ENCODE measurements around the gene WDFY4.
A peak's percentile ranks its signal among the peaks of the same experiment; 100 is the strongest.

Gene WDFY4

DNA sequence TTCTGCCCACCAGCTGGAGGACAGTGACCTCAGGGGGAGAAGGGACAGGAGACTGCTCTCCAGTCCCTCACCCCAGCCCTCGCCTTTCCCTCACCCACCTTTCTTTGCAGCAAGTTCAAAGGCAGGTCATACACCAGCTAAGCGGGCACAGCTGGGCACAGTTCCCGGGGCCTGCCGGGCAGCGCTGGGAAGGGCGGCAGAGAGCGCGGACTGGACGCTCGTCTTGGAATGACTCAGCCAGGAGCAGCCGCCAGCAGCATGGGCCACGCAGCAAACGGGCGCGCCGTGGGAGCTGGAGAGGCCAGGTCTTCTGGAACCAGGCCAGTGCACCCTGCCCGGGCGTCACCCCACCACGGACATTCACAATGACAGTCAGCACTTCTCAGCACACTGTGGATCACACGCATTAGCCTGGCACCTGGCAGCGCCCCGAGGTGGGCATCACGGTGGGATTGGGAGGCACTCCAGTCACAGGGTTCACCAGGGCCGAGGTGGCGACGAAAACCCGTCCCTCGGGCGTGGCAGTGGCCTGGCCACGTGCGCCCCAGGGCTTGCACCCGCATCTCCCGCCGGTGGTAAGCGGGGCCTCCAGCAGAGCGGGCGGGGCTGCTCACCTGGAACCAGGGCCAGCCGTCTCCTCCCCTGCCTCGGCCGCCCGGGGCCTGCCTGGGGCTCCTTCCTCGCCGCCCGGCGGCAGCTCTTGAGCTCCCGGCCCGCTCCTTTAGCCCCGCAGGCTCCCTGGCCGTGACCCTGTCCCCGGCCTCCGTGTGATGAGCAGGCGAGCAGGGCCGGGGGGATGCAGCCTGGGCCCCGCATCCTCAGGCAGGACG, 29.0 kb upstream of the WDFY4 start:
- peak; percentile 89 for DNase-seq (ENCODE audit: low spot score)

DNA sequence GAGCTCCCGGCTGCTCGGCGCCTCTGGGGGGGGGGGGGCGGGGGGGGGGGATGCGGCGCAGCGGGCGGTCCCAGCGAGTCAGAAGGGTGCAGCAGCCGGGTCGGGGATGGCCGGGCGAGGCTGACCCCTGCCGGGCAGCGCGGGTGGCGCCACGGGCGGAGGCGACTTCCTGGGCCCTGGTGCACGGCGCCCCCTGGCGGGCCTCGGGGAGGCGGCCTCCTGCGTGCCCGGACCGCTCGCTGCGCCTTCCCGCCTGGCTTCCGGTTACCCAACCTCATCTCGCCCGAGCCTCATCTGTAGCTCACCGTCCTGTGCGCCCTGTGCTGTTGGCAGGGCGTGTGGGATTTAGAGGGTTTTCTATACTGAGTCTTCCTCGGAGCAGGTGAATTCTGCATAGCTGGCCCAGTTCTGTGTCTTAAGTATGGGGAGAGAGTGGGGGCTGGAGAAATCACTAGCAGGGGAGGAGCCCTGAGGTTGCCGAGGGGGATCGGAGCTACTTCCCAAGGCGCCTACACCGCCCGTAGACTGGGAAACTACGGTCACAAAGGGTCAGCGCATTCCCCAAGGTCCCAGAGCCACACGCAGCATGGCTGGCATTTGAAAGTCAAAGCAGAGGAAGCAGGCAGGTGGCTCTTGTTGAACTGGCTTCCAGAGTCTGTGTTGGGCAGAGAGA, 28.3 kb upstream of the WDFY4 start:
- DNase-seq (ENCODE audit: low spot score) = peak; percentile 93

DNA sequence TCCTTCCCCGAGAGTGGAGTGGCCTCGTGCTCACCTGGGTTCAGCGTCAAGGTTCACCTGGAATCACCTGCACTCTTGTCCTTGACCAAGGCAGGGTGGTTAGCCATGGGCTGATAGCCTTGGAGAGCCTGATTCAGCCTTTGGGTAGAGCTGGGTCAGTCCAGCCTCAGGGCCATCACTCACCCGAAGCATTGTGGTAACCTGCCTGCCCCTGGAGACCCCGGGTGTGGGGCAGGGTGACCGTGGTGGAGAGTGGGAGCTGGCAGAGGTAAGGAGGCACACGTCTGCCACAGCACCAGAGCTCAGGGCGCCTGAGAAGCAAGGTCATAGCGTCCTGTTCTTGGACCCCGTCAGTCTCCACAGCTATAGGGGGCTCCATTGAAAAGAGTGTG, 27.8 kb upstream of the WDFY4 start:
- DNase-seq (ENCODE audit: low spot score) = no peak

DNA sequence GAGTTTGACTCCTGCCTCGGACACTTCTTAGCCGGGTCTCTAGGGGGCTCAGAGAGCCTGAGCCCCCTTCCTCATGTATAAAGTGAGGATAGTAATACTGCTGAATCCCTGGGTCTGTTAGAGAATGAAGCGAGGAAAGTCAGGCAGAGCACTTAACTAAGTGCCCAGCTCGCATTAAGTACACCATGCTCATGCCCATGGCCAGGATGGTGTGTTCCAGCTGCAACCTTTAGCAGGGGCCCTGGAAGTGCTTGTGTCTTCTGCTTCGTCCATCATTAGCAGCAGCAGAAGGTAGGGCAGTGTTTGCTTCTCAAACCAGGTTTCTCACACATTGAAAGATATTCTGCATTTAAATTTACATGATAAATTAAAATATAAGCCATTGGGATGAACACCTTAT, 27.3 kb upstream of the WDFY4 start:
- DNase-seq (ENCODE audit: low spot score) = no peak

DNA sequence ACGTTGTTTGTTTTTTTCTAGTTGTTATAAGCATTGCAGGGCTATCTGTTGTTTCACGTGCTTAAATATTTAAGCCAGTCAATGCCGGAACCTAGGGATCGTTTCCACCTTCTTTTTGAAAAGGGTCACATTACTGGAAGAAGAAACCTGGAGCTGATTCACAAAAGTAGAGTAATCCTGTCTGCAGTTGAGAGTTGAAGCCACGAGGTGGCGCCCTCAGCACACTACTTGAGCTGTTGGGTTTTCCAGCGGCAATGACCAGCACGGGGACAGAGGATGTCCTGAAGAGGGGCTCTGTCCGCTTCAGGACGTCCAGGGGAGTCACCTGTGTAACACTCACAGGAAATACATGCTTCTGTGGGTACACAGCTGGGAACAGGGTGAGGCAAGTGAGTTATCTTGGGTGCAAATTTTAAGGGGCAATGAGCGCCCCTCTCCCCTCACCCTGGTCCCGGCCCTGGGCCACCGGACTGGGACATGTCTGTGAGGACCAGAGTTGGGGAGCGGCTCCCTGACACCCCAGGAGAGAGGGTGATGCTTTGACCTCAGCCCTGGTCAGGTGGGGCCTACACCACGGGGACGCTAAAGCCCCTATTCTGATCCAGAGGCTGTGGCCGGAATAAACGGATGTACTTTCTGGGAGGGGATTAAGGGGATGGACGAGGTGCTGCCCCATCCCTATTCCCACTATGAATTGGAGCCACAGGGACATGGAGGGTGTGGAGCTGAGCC, 26.3 kb upstream of the WDFY4 start:
- DNase-seq (ENCODE audit: low spot score) = peak; percentile 73

DNA sequence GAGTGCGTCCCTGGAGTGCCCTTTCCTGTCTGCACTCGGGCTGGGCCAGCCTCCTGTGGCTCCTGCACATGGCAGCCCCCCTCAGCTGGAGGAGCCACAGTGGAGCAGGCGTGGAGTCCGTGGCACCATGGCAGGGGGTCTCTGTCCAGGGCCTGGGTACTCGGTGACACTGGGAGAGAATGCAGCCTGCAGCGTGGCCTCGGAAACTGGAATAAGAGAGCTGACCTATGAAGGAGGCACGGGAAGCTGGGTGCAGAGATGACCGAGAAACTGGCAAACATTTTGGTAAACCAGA, 25.8 kb upstream of the WDFY4 start:
- no peak for DNase-seq (ENCODE audit: low spot score)

DNA sequence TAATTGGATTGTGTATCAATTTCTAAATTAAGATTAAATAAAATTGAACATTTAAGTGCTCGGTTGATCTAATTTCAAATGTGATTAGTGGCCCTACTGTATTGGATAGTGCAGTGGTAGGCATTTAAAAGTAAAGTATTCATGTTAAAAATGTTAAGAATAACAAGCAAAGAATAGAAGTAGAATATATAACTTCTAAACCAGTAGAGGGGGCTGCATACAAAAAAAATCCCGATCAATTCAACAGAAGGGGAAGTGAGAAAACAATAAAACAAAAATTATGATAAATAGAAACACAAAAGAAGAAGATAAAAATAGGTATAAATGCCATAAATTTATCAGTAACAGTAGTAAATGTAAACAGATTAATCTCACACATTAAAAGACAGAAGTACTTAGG, 24.9 kb upstream of the WDFY4 start:
- DNase-seq (ENCODE audit: low spot score) = no peak

DNA sequence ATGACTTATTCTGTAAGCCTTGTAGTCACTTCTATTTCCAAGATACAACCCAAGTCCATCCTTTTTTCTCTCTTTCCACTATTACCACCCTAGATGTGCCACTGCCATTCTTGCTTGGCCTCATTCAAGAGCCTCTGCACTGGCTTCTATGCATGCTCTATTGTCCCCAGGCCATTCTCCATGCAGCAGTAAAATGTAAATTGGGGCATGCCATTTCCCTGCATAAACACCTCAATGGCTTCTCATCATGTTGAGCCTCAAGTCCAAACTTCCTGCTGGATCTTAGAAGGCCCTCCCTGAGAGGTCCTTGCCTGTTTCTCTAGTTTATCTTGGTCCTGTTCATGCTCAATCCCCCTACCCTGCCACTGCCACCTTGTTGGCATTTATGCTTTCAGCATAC, 23.2 kb upstream of the WDFY4 start:
- DNase-seq (ENCODE audit: low spot score) = no peak

DNA sequence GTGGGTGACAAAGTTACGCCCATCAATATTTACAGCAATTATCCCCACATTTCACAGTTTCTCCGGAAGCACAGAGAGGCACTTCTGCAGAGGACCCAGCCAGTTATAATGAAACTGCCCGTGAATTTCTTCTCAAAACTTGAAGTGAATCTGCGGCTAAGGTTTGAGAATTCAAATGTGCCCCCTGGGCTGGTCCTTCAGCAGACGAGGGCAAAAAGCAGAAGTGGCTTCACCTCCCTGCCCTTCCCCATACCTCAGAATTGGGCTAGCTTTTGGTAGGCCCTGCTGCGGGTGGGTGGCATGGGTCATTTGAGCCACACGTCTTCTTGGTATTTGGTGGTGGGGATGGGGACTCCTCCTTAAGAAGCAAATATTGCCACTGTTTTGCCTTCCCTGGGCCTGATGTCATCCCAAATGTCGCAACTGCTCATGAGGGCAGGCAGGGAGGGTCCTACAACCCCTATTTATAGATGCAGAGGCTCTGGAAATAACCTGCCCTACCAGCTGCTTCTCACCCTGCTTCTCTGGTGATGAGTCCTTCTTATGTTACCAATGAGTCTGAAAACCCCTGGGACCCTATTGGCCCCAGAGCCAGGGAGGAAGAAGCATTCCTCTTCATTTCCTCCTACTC, 16.6 kb upstream of the WDFY4 start:
- no peak for DNase-seq (ENCODE audit: low spot score)

DNA sequence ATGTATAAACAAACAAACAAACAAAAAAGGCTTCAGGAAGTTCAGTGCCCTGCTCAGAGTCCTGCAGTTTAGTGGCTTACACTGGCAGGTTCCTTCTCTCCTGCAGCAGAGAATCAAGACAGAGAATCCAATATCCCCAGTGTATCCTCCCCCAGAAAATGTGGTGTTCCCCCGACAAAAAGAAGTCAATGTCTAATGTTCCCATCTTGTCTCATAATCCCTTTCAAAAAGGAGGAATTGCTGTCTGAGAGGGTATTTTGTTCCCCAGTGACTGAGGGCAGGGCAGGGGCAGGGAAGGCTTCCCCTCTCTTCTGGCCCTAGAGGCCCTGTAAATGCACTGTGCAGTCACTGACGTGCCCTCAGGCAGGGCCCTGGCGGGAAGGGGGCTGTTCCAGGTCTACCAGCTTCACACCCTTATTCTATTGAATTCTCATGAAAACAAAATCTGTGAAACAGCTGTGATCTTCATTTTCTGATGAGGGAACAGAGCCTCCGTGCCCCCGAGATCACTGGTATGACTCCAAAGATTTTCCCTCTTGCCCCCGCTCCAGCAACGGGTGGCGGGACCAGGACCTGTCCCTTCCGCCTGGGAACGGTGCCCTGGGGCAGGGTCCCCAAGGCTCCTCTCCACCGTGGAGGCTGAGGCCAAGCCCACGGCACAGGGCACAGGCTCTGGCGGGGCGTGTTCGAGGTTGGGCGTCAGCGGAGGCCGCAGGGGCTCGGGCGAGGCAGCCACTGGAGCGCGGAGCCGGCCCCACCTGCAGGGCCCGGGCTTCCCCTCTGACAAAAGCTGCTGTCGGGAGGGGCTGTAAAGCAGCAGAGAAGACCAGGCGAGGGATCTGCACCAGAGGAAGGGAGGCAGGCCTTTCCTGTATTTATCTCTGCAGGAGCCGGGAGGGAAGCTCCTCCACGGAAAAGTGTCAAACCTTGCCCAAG, 13.4 kb upstream of the WDFY4 start:
- peak; percentile 48 for DNase-seq (ENCODE audit: low spot score)

DNA sequence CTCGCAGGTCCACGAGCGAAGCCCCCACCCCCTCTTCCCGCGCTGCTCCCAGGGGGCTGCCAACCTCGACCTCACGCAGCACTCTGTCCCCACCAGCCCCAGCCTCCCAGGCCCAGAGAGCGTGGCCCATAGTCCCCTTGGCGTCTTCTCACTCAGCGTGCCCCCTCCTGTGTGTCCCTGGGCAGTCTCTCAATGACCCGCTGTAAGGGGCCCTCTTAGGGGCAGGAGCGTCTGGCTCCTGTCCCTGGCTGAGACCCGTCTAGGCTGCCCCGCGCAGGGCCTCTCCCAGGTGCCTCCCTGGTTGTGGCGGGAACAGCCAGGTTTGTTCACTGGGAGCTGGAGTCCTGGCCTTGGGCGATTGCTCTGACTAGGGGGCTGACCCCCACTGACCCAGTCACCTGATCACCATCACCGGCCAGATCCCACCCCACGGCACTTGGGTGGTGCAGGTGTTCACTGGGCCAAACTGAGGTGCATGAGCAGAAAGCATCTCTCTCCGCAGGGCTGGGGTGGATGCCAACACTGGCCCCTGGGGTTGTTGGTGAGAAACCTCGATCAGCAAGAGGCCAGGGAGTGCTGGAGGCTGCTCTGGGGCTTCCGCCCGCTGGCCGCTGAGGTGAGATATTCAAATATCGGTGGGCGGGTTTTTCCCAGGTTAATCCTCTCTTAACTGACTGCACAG, 12.6 kb upstream of the WDFY4 start:
- DNase-seq (ENCODE audit: low spot score) = no peak

DNA sequence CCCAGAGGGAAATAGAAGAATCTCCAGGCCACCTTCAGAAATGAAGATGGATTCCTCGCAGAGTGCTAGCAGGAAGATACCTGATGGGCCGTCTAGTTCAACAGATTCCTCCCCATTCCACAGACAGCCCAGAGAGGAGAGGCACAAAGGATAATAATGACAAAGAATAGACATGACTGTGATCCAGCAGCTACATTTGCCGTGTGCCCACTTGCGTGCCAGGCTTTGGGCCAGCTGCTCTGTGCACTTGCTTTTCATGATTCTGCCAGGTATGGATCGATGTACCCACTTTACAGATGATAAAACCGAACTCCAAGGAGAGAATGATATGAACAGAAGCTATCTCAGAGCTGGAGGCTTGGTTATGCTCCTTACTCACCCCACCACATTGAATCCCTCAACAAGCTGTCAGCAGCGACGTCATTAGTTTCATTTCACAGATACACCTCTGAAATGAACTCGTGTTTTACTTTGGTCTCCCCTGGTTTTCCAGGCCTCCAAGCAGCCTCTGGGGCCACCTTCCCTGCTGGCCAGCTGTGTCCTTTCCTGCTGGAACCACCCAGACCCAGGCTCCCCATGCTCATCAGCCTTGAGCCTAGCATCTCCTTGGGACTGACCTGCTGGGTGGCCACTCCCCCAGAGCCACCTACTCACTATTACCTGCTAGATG, 11.9 kb upstream of the WDFY4 start:
- DNase-seq (ENCODE audit: low spot score) = no peak

DNA sequence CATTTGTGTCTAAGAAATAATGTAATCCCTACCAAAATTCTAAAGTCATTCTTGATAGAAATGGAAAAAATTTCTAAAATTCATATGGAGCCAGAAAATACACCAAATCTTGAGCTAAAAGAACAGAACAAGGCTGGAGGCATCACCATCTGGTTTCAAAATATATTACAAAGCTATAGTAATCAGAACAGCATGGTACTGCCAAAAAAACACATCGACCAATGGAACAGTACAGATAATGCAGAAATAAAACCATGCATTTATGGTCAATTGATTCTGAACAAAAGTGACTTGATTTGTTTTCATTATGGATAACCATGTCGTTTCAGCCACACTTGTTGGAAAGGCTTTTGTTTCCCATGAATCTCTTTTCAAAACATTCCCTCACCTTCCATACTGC, 7.0 kb upstream of the WDFY4 start:
- DNase-seq (ENCODE audit: low spot score) = no peak

DNA sequence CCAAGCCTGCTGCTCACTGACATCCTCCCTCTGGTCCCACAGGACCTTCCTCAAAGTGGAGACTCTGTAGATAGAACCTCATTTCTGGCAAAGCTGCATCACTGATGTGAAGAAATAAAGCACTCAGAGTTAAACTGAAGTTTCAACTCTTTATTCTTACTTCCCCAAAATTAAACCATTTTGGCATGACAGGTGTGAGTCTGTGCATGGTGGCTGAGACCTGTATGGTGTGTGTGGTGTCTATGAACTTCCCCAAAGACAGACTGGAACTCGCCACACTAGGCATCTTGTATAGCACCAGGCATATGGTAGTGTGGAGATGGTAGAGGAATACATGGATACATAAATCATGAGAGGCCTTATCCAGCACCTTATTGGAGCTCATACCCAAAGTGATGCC, 6.6 kb upstream of the WDFY4 start:
- no peak for DNase-seq (ENCODE audit: low spot score)

DNA sequence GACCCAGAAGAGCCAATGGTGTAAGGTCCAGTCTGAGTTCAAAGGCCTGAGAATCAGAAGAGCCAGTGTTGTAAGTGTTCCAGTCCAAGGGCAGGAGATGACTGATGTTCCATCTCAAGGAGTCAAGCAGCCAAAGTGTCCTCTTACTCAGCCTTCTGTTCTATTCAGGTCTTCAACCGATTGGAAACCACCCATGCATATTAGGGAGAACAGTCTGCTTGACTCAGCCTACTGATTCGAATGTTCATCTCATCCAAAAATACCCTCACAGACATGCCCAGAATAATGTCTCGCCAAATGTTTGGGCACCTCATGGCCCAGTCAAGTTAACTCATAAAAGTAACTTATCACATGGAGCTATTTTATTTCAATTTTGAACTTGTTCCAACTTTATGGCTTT, 2.9 kb upstream of the WDFY4 start:
- DNase-seq (ENCODE audit: low spot score) = peak; percentile 22

DNA sequence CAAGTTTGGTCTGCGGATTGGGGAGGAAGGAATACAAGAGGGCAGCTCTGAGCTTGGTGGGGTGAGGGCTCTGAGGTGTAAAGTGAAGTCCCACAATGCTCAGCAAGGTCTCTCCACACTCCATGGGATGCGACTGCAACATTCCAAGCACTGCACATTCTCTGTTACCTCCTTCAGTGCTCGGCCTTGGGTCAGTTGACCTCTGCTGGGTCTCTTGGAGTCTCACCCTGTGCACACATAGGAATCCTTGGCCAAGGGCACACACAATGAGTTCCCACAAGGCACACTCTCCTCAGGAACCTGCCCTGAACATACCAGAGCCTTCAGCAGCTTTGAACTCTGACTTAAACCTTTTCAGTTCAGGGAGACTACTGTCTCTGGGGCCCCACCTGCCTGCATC, 2.4 kb upstream of the WDFY4 start:
- DNase-seq (ENCODE audit: low spot score) = no peak

DNA sequence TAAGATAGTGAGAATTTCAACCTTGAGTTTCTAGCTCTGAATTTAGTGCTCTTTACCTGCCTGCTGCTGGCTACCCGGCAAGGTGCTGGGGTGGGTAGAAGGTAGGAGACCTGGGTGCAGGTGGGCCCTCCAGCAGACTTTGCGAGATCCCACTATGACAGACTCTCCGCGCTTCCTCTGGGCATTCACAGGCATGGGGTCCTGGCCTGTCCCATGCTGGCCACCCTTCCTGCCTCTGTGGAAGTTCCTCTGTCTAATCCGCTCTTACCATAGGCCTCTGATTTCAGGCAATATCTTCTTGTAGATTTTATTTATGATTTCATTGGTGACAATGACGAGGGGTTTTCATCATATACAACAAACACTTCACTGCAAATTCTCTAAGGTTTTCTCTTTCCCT, 1.2 kb upstream of the WDFY4 start:
- no peak for DNase-seq (ENCODE audit: low spot score)

DNA sequence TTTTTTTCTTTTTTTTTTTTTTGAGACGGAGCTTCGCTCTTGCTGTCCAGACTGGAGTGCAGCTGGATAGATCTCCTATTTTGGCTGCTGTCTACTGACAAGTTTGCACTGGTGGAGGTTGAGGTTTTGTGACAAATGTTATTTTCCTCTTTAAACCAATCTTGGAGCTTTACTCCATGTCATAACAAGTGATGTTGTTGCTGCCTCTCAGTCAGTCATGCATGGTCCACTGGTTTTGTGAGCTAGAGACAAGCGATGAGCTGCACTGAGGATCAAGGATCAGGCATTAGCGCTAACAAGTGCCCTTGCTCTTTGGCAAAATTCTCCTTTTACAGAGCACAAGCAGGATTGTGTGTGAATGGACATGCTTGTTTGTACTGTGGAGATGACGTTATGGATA, 805 bp upstream of the WDFY4 start:
- peak; percentile 45 for DNase-seq (ENCODE audit: low spot score)

DNA sequence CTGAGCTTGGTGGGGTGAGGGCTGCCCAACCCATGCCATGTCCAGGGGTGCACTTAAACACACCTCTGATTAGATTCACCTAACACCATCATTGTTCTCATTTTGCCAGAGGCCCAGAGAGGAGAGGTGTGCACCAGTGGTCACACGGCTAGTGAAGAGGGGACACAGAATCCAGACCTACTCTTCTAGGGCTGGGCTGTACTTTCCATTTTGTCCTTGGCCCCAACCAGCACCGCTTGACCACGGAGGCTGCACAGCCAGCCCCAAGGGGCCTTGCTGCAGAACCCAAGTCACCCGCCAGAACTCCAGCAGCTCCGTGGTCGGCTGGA, 246 bp upstream of the WDFY4 start:
- DNase-seq (ENCODE audit: low spot score) = no peak

DNA sequence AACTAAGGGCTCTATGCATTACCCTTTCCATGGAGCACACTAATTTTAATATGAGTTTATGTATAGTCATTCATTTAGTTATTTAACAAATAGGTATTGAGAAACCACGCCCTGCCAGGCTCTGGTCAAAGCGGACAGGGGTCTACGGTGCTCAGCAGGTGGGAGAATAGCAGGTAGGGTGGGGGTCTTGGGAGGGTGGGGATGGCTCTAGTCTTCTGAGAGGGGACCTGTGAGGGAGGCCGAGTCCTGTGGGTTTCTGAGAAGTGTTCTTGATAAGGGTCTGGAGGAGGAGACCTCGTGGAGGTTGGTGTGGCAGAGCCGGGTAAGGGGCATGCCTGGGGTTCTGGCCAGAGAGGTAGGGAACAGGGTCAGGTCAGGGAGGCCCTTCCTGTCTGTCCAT, 1.1 kb downstream of the WDFY4 start:
- no peak for DNase-seq (ENCODE audit: low spot score)
